HS-27A (cell line): ENCODE data around the gene METTL23.
"Not testable (repeated sequence)": the region's sequence is repeated elsewhere in the genome, so short reads cannot be mapped to it uniquely, and the experiment has no call there.

Experiments
- DNase-seq: peaks from one replicate; pipeline ENCODE4 v3.0.0-alpha.2; 2012; ENCODE audit warnings: low read depth, missing footprints

METTL23 gene

DNA sequence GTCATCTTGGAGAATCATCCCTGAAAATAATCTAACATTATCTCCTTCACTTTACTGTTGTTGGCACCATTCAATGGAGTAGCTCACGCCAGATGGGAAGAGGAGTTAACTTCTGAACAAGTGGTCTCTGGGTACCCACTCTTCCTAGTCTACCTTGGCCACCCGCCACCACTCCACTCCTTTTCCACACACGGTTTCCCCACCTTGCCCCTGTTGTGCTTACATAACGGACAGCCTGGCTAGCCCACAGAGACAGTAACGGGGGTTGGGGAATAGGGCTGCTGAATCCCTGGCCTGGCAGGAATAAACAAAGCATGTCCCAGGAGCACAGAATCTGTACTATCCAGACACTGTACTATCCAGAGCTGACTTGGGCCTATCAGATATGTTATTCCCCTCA is 12.3 kb upstream of the METTL23 start:
- no peak for DNase-seq

DNA sequence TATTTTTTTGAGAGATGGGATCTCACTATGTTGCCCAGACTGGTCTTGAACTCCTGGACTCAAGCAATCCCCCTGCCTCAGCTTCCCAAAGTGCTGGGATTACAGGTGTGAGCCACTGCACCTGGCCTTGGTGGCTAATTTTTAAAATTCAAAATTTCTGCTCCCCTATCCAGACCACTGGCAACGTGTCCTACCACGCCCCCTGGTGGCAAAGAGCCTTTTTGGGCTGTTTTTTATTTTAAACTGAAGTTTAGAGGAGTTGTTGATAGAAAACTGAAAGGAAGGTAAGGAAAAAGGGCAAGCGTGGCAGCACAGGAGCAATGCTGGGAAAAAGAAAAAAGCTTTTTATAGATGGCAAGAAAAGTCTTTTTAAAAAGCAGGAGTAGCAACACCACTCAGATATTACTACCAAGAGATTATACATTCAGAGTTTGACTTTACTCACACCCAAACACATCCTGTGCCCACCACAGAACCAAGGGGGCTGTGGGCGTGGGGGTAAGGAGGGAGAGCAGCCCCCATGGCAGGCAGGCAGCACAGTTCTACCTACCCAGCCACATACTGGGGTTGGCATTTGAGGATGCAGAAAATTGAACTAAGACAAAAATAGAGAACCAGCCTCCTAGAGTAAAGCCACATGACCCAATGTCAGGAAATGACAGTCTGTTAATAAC is 11.7 kb upstream of the METTL23 start:
- no peak for DNase-seq

DNA sequence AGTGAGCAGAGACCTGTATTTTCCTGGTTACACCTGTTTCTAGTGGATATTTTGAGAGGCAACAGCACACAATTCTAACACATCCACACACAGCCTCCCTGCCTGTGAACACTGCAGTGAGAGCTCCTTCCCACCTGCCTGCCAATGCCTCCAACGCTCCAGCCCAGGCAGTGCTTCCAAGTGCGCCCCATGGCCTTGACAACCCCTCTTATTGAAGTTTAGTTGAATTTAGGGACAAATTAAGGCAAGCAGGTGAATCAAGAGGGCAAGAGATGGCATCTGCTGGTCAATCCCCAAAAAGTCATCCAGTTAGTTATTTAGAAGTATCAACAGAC is 11.2 kb upstream of the METTL23 start:
- DNase-seq: no peak

DNA sequence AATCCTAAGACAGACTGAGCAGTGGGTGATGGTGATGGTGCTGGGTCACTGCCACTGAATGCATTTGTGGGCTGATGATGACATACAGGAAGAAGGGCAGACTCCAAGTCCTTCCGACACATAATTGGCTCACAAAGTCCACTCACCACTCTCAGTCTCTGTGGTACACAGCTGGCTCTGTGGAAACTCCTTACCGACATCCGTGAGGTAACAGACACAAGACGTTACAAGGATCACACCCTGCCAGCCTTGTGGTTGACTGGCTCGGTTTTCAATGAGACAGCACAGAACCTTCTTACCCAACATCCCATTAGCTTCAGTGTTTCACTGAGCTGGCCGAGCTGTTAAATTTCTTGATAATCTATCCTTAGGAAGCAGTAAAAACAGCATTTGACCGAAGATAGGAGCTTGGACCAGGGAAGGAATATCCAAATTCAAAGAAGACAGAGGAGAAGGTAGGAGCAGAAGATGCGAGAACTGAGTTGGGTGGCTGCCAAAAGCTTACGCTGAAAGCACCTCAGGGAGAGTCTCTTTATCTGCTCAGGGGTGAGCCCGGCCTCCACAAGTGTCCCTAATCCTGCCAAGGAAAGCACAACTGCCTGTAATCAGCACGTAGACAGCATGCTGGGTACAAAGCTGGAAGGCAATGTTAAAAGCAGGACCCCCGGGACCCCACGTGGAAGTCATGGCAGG is 10.3 kb upstream of the METTL23 start:
- no peak for DNase-seq

DNA sequence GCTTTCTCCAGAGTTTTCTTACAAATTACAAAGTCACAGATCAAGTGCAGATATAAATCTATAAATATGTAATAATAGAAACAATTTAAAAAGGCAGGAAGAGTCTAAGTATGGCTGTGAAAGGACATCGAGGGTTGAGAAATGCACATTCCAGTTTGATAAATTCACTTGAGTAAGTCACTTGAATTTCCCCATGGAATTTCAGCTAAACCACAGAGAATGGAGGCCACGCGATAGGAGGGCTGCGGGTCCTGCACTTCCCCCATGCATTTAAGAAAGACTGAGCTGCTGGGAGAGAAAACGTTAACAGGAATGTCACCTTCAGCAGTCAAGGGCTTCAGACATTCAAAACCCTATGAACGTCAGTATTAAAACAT is 9.8 kb upstream of the METTL23 start:
- no peak for DNase-seq

DNA sequence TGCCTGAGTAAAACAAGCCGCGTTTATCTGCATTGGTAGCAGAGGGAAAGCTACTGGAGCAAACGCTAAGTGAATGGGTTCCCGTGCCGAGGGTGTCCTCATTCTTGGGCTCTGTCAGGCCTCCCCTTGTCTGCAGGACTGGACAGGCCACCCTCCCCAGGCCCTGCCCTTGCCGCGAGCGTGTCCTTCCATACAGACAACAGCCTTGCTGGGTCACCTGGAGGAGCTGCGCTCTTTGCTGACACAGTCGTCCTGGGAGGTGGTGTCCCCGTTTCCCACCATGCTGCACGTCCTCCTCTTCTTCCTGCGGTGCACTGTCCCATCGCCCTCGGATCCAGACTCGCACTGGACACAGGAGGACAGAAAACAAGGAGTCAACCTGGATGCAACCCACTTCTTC is 8.1 kb upstream of the METTL23 start:
- no peak for DNase-seq

DNA sequence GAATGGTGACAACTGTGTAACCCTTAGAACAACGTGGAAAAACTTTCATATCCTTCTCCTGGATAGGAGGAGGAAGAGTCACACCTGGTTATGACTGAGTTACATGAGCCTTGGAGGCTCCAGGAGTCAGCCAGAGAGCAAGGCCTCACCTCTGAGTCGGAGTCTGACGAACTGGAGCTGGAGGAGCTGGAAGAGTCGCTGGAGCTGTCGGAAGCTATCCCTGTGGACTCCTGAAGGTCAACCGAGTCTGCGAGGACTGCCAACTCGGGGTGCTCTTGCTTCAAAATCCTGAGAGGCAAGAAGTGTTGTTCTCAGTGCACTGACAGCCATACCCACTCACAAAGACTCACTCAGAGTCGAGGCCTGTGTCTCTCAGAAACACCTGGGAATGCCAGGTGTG is 6.4 kb upstream of the METTL23 start:
- DNase-seq: no peak

DNA sequence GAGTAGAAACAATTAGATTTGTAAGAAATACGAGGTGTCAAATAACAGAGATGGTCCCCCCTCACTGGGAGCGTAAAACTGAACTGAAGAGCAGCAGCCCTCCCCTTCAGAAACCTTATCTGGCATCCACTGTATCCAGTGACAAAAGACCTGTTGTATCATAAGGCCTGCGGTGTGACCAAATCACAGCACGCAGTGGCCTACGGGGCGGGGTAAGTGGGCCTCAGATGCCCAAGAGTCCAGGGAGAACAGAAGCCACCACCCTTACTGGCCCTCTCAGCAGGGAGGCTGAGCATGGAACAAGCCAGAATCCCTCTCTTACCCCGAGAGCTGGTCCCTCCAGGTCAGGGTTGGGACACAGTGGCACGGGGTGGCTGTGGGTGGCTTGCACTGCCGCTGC is 5.7 kb upstream of the METTL23 start:
- no peak for DNase-seq

DNA sequence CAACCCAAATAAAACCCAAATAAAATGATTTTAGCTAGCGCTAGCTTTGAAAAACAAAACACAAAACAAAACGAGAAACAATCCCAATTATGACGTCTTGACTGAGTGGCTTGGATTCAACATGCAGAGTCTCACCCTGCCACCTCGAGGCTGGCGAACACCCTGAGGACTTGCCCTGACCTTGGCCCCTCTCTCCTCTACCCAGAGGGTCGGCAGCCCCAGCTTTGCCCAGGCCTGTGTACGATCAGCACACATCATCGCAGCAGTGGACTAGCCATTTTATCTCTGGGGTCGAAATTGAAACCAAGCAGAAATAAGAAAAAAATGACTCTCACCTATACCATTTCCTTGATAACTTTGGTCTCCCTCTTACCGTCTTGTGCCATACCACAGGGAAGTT is 5.2 kb upstream of the METTL23 start:
- DNase-seq: no peak

DNA sequence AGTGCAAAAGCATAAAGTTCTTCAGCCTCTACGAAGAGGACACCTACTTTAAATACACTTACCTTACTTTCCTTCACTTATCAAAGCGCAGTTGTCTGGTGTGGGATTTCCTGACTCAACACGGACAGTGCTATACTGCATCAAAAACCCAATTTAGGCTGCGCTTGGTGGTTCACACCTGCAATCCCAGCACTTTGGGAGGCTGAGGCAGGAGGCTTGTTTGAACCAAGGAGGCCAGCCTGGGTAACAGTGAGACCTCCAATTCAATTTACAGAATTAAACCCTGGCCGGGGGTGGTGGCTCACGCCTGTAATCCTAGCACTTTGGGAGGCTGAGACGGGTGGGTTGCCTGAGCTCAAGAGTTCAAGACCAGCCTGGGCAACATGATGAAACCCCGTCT is 4.4 kb upstream of the METTL23 start:
- DNase-seq: no peak

DNA sequence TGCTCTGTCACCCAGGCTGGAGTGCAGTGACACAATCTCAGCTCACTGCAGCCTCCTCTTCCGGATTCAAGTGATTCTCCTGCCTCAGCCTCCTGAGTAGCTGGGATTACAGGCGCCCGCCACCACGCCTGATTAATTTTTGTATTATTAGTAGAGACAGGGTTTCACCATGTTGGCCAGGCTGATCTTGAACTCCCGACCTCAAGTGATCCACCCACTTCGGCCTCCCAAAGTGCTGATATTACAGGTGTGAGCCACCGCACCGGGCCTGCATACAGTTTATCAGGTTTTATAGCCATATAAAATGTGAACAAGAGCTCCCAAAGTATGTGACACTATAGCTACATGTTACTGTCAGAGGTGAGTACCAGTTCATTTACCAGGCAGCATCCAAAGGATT is 3.7 kb upstream of the METTL23 start:
- not testable (repeated sequence) for DNase-seq

DNA sequence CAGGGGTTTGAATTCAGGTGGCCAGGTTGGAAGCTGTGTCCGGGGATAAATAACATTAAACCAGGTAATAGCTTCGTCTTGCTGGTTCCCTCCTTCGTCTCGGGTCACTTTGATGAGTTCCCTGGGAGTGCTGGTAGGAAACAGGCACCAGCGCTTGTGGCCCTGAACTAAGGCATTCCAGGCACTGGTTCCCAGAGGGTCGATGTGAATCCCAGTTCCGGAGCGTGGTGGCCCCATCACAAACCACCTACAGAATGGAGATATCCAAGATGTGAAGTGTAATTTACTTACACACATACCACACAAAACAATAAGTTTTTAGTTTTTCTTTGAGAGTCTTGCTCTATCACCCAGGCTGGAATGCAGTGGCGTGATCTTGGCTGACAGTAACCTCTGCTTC is 2.8 kb upstream of the METTL23 start:
- DNase-seq: no peak

DNA sequence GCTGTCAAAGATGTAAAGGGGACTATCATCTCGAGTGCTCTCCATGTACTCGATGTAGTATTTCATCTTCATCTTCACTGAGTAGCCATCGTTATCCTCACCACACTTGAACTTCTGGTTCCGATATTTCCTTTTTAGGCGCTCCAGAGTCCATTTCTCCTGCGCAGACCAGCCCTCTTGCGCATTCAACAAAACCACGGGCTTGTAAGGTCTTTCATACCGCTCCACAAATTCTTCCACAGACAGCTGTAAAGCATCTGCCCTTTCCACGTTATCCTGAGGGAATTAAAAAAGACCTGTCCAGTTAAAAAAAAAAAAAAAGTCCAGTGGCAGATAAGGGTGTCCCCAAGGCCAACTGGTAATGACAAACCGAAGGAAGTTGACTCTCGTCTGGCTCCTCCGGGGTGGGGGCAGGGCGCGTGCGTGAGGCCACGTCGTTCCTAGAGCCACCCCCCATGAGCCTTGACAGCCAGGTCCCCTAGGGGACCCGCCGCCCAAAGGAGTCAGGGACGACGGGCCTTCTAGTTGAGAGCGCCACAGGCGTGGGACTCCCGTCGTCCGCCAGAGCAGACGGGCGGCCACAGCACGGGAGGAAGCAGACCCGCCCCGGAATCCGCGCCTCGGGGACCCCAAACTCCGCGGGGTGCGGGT is 934 bp upstream of the METTL23 start:
- DNase-seq: no peak

DNA sequence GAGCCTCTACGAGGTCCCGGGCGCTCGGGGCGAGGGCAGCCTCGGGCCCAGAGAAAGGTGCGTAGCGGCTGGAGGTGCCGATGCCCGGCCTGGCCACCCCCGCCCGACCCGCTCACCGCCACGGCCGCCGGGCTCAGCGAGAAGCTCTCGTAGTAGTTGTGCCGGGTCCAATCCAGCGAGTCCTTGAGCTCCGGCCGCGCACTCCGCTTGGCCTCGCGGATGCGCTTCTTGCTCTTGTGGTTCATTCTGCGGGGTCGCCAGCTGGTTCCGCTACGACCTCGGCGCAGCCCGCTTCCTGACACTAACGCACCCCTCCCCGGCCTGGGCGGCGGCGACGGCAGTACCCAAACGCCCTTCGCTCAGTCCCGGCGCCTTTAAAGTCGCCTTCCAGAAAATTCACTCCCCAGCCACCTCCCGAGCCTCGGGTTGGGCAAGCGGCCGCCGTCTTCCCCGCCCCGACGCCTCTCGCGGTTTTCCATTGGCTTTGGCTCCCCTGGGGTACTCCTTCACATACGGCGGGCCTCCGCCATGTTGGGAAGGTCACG is 336 bp upstream of the METTL23 start, which contains the start of gene JMJD6:
Gene JMJD6, minus strand, starts transcription at position 376 of the 545 bp plus-strand sequence. Its CDS starts 131 bp downstream, at position 245.
- DNase-seq: no peak

DNA sequence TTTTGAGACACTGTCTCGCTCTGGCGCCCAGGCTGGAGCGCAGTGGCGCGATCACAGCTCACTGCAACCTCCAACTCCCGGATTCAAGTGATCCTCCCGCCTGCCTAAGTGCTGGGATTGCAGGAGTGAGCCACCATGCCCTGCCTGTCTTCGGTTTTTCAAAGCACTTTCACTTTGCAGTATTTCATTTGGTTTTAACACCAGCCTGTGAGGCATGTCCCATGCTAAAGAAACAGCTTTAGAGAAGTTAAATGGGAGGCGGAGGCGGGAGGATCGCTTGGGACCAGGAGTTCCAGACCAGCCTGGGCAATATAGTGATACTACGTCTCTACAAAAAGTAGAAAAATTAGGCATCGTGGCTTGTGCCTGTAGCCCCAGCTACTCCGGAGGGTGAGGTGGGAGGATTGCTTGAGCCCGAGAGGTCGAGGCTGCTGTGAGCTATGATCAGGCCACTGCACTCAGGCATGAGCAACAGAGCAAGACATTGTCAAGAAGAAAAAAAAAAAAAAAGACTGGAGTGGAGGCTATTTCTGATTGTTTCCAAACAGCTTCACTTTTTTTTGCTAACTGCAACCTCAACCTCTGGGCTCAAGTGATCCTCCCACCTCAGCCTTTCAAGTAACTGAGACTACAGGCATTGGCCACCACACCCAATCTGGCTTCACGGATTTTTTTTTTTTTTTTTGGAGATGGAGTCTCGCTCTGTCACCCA is 1.3 kb downstream of the METTL23 start:
- no peak for DNase-seq

DNA sequence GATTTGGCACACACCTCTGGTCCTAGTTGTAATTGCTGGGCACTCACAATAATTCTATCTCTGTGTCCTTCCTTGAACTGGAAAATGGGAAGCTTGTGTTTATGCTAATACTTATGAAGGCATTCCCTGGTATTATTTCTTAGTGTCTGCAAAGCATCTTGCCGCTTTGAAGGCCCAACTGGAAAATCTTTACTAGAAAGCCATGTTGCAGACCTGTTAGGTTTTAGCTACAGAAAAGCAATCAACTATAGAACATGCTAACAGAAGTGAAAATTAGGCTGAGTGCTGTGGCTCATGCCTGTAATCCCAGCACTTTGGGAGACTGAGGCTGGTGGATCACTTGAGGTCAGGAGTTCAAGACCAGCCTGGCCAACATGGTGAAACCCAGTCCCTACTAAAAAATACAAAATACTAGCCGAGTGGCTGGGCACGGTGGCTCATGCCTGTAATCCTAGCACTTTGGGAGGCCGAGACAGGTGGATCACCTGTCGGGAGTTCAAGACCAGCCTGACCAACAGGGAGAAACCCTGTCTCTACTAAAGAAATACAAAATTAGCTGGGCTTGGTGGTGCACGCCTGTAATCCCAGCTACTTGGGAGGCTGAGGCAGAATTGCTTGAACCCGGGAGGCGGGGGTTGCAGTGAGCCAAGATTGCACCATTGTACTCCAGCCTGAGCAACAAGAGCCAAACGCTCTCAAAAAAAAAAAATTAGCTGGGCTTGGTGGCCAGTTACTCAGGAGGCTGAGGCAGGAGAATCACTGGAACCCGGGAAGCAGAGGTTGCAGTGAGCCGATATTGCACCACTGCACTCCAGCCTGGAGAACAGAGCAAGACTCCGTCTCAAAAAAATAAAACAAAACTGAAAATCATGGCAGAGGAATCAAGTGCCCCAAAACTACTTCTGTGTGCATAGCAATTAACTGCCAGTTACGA is 5.4 kb downstream of the METTL23 start:
- not testable (repeated sequence) for DNase-seq

DNA sequence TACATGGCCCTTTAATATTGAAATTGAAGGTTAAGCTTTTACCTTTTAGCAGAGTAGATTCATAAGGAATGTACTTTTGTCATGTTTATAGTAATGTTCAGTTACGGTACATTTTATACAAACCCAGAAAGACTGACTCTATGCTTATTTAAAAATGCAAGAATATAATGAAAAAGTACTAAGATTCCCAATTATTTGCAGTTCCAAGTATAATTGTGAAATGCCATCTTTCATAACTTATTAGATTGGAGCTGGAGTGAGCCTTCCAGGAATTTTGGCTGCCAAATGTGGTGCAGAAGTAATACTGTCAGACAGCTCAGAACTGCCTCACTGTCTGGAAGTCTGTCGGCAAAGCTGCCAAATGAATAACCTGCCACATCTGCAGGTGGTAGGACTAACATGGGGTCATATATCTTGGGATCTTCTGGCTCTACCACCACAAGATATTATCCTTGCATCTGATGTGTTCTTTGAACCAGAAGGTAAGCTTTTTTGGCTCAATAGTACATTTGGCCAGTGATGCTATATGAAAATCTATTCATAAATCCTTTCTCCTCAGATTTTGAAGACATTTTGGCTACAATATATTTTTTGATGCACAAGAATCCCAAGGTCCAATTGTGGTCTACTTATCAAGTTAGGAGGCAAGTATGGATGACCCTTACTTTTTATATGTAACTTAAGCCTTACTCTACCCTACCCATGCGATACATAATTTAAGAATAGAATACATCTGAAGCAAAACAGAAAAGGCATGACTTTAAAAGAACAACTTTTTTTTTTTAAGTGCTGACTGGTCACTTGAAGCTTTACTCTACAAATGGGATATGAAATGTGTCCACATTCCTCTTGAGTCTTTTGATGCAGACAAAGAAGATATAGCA is 6.3 kb downstream of the METTL23 start:
- no peak for DNase-seq

DNA sequence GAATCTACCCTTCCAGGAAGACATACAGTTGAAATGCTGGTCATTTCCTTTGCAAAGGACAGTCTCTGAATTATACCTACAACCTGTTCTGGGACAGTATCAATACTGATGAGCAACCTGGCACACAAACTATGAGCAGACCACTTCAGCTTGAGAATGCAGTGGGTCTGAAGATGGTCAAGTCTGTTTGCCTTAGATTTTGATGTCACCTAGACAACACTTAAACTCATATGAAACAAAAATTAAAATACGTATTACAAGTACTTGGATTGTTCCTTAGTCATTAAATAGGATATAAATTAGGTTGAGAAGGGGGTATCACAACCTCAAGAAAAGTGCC is 6.9 kb downstream of the METTL23 start:
- DNase-seq: no peak

DNA sequence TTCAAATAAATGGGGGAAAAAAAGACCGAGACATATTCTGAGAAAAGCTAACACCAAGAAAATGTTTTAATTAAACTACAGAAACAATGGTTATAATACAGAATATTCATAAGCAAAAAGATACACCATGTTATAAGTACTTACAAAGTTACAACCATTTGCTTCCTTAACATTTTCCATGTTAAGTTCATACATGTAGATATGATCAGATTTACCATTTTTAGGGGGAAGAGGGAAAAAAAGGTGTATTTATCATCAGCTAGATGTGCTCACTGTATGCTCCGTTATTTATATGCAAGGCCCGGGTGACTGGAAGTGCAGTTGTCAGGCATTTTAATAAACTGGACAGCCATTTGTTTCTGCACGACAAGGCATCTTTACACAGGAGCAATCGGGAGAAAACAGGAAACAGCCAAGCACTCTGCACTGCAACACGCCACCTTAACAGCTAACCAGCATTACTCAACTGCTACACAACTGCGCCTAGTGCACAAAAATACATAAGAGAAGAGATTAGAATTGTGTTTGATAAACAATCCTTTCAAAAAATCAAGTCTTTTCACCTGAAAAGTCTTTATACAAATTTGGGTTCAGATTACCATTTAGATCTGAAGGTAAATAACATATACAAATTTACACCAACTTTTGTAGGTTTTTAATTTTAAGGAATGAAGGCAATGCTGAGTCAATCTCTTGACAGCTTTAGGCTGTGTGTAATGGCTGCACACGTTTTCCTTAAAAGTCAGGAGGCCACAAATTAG is 7.6 kb downstream of the METTL23 start:
- DNase-seq: no peak

DNA sequence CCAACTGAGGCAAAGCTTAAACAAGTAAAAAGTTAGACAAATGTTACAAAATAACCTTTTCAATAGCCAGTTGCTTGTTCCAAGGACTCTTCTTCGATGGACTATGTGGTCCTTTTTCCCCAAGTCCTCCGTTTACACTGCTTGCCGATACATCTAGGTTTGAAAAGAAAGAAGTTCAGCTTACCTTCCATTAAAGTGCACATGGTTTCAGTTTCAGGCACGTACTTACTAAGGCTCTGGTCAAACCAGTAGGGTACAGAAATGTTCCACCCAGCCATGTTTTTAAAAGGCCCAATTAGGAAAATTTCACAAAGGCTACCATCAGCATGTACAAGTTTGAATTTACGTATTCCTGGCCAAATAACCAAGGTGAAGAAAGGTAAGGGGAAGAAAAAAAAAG is 8.4 kb downstream of the METTL23 start:
- DNase-seq: no peak
